NCI-H2029 (cell line): ENCODE measurements around the gene GNAS-AS1.

Experiments used
- DNase-seq: peaks from one replicate; lab custom pipeline; 2025; lab: John Stamatoyannopoulos, UW

Gene GNAS-AS1

GRCh38 chr20:58855506-58856389, 5.0 kb upstream of the GNAS-AS1 start:
- DNase-seq = no peak

GRCh38 chr20:58854638-58855471, 4.2 kb upstream of the GNAS-AS1 start:
- no peak for DNase-seq

- DNase-seq = no peak
Observed at GRCh38 chr20:58853976-58854637, 3.4 kb upstream of the GNAS-AS1 start.

- DNase-seq = no peak
Observed at GRCh38 chr20:58853466-58853865, 2.8 kb upstream of the GNAS-AS1 start.

GRCh38 chr20:58852543-58853271, 2.0 kb upstream of the GNAS-AS1 start, which contains the start of gene GNAS:
Gene GNAS (plus strand): TSS chr20:58852716.
- DNase-seq = no peak

- DNase-seq = no peak
Observed at GRCh38 chr20:58851969-58852458, 1.3 kb upstream of the GNAS-AS1 start.

- DNase-seq = no peak
Observed at GRCh38 chr20:58851221-58851968, 693 bp upstream of the GNAS-AS1 start.

GRCh38 chr20:58847463-58847862, 3.2 kb downstream of the GNAS-AS1 start:
- DNase-seq = no peak

- no peak for DNase-seq
Observed at GRCh38 chr20:58845706-58846105, 5.0 kb downstream of the GNAS-AS1 start.

GRCh38 chr20:58843128-58843556, 7.6 kb downstream of the GNAS-AS1 start:
- no peak for DNase-seq

- no peak for DNase-seq
Observed at GRCh38 chr20:58842276-58842675, 8.4 kb downstream of the GNAS-AS1 start.

- DNase-seq = no peak
Observed at GRCh38 chr20:58841539-58842264, 9.0 kb downstream of the GNAS-AS1 start.

- DNase-seq = no peak
Observed at GRCh38 chr20:58840816-58841538, 9.7 kb downstream of the GNAS-AS1 start.

- DNase-seq = no peak
Observed at GRCh38 chr20:58839991-58840747, 10.5 kb downstream of the GNAS-AS1 start.

GRCh38 chr20:58839474-58839874, 11.2 kb downstream of the GNAS-AS1 start:
- no peak for DNase-seq

GRCh38 chr20:58838174-58838573, 12.5 kb downstream of the GNAS-AS1 start:
- DNase-seq = no peak

GRCh38 chr20:58837717-58838116, 13.0 kb downstream of the GNAS-AS1 start:
- DNase-seq = no peak

GRCh38 chr20:58836616-58837204, 14.0 kb downstream of the GNAS-AS1 start:
- DNase-seq = no peak
